Measurements from ENCODE around the gene CCDC61. TPM values are rescaled to one million over a fixed set of nuclear protein-coding genes. Genes with fewer than 3 reads are reported as not detected.

CCDC61 gene
- total RNA-seq, 3 donors from 2014 or later (not counting 1 experiment from before 2014, with no cell fraction given): 10.6 to 16.9 (median 14.6) TPM

DNA sequence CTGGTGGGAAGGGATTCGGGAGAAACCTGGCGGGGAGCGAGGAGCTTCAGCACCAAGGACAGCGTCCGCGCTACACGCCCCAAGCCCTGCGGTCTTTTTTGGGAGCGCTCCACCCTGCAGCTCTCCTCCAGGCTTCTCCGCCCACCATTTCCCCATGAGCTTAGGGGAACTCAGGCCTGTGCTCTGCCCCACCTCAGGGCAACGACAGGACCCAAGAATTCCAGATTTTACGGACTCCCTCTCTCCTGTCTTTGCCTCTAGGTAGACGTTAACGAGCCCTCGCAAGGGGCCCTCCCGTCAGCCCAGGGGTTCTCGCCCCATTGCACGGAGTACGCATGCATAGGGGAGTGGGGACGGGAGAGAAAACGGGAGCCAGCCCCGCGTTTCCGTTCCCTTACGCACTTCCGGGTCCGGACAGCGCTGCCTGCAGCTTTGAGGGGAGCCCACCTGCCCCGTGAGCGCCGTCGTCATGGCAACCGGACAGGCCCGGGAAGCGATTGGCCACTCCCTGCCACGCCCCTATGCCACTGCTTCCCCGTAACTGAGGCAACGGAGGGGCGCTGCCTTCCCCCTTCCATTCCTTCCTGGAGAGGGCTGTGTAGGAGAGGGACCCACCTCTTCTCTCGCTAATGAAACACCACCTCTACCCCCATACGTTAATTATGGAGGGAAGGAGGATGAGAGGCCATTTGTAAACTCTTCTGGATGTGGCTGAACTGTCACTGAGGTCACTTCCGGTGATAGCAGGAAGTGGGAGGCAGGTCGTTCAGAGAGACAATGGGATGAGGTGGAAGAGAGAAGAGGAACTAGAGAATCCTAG lies 42.4 kb upstream of the CCDC61 start:
- peaks cover 11% of the 10 kb centered on the region for H3K9me3 ChIP-seq (ENCODE audit: control insufficient read depth, insufficient read depth, low read length)
- ATAC-seq: peak in 2 of 3 donors; percentile 64 to 67
- DNase-seq: peak; percentile 31 to 72
- intact Hi-C loops (cut with micrococcal nuclease): no loop called here
- Mint-ChIP-seq H3K27me3 (ENCODE audit: low read depth in 2 of 2) (peaks cover 17 to 18% of the 10 kb centered on the region in 2 donors), H3K9me3 (no peaks in the 10 kb centered on the region), H3K27ac (no peak overlapping the region), H3K36me3 (no peaks in the 10 kb centered on the region), H3K4me1 (peaks cover 4 to 11% of the 10 kb centered on the region in 2 donors), H3K4me3 (peak overlapping the region; percentile 70)
- no peak overlapping the region for H3K27ac ChIP-seq (ENCODE audit: low read length)
- H3K4me3 ChIP-seq (ENCODE audit: low read length): peak overlapping the region; percentile 21
- peaks cover 10% of the 10 kb centered on the region for H3K4me1 ChIP-seq (ENCODE audit: control insufficient read depth, insufficient read depth, low read length)
- TF ChIP-seq, protein P1, sequence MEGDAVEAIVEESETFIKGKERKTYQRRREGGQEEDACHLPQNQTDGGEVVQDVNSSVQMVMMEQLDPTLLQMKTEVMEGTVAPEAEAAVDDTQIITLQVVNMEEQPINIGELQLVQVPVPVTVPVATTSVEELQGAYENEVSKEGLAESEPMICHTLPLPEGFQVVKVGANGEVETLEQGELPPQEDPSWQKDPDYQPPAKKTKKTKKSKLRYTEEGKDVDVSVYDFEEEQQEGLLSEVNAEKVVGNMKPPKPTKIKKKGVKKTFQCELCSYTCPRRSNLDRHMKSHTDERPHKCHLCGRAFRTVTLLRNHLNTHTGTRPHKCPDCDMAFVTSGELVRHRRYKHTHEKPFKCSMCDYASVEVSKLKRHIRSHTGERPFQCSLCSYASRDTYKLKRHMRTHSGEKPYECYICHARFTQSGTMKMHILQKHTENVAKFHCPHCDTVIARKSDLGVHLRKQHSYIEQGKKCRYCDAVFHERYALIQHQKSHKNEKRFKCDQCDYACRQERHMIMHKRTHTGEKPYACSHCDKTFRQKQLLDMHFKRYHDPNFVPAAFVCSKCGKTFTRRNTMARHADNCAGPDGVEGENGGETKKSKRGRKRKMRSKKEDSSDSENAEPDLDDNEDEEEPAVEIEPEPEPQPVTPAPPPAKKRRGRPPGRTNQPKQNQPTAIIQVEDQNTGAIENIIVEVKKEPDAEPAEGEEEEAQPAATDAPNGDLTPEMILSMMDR (IDR thresholded peaks at IDR 0.05): no peak
- 11% methylated on average over 39 of the region's 43 CpGs for WGBS (ENCODE audit: insufficient coverage)
- peaks cover 7% of the 10 kb centered on the region for H3K27me3 ChIP-seq (ENCODE audit: control insufficient read depth, insufficient read depth, low read length)
- H3K36me3 ChIP-seq (ENCODE audit: control insufficient read depth, insufficient read depth, low read length): no peaks in the 10 kb centered on the region

DNA sequence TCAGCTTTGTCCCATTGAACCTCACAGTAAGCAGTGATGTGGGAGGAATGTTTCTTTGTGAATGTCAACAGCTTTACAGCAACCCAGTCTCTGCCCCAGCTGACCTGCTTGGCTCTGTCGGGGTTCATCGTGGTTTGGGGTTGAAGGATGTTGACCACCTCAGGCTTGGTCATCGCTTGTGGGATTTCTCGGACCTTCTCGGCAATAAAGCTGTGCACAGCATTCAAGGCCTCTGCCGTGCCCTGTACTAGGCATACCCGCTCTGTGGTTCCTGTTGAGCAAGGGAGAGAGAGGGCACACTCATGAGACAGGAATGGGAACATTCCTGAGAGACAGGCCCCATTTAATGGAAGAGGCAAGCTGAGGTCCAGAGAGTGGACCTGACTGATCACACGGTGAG lies 41.6 kb upstream of the CCDC61 start:
- H3K27me3 Mint-ChIP-seq (ENCODE audit: low read depth in 2 of 2): peaks cover 17 to 23% of the 10 kb centered on the region in 2 donors
- ATAC-seq: no peak

DNA sequence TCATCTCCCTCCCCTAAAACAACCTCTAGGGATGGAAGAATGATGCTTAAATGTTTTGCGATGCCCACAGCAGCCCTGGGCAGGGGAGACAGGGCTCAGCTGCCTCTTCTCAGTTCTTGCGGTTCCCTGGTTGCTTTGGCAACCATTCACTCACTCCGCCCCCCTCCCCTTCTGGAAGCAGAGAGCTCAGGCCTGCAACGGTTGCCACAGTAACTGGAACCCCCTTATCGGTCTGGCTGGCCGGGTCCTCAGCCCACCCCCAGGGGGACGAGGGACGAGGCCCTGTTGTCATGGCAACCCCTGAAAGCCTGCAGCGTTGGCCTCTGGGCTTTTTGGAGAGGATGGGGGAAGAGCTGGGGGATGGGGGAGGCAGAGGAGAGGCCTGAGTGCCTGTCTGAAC lies 41.1 kb upstream of the CCDC61 start:
- Mint-ChIP-seq H3K4me3 (no peak overlapping the region), H3K4me1 (peaks cover 4 to 11% of the 10 kb centered on the region in 2 donors), H3K27me3 (ENCODE audit: low read depth in 2 of 2) (peaks cover 17 to 28% of the 10 kb centered on the region in 2 donors), H3K9me3 (no peaks in the 10 kb centered on the region), H3K27ac (no peak overlapping the region), H3K36me3 (no peaks in the 10 kb centered on the region)
- Histone ChIP-seq H3K27ac (ENCODE audit: low read length) (no peak overlapping the region), H3K27me3 (ENCODE audit: control insufficient read depth, insufficient read depth, low read length) (peaks cover 7% of the 10 kb centered on the region), H3K4me1 (ENCODE audit: control insufficient read depth, insufficient read depth, low read length) (peaks cover 10% of the 10 kb centered on the region), H3K9me3 (ENCODE audit: control insufficient read depth, insufficient read depth, low read length) (peaks cover 11% of the 10 kb centered on the region), H3K4me3 (ENCODE audit: low read length) (no peak overlapping the region), H3K36me3 (ENCODE audit: control insufficient read depth, insufficient read depth, low read length) (no peaks in the 10 kb centered on the region)
- DNase-seq: no peak
- ATAC-seq: no peak
- TF ChIP-seq, protein P1 (IDR thresholded peaks at IDR 0.05): no peak
- intact Hi-C loops (cut with micrococcal nuclease): no loop called here
- 46% methylated on average over 9 of the region's 9 CpGs for WGBS (ENCODE audit: insufficient coverage)

More for the DNA sequence above, 41.6 kb upstream of the CCDC61 start:
- TF ChIP-seq, protein P1 (IDR thresholded peaks at IDR 0.05): no peak
- peaks cover 7% of the 10 kb centered on the region for H3K27me3 ChIP-seq (ENCODE audit: control insufficient read depth, insufficient read depth, low read length)
- H3K4me3 ChIP-seq (ENCODE audit: low read length): no peak overlapping the region
- peaks cover 11% of the 10 kb centered on the region for H3K9me3 ChIP-seq (ENCODE audit: control insufficient read depth, insufficient read depth, low read length)
- no peak overlapping the region for H3K4me3 Mint-ChIP-seq
- H3K36me3 ChIP-seq (ENCODE audit: control insufficient read depth, insufficient read depth, low read length): no peaks in the 10 kb centered on the region
- intact Hi-C loops (cut with micrococcal nuclease): no loop called here
- 97% methylated on average over 8 of the region's 8 CpGs for WGBS (ENCODE audit: insufficient coverage)
- H3K27ac Mint-ChIP-seq: no peak overlapping the region
- H3K4me1 ChIP-seq (ENCODE audit: control insufficient read depth, insufficient read depth, low read length): peaks cover 10% of the 10 kb centered on the region
- H3K9me3 Mint-ChIP-seq: no peaks in the 10 kb centered on the region
- H3K4me1 Mint-ChIP-seq: peaks cover 4 to 11% of the 10 kb centered on the region in 2 donors
- H3K36me3 Mint-ChIP-seq: no peaks in the 10 kb centered on the region
- H3K27ac ChIP-seq (ENCODE audit: low read length): no peak overlapping the region
- DNase-seq: no peak

Data from natural killer cell (primary cell).